DMS79 (cell line): ENCODE measurements around the gene MAP2K6.

Experiments used
- DNase-seq: peaks from one replicate; lab custom pipeline; 2025; lab: John Stamatoyannopoulos, UW

The MAP2K6 gene

GRCh38 chr17:69578385-69578936 is 164.0 kb downstream of the MAP2K6 start:
- DNase-seq, result no peak

- no peak for DNase-seq
These were observed 165.6 kb downstream of the MAP2K6 start for GRCh38 chr17:69579961-69580677.

GRCh38 chr17:69581061-69581961 is 166.8 kb downstream of the MAP2K6 start:
- no peak for DNase-seq

DNA sequence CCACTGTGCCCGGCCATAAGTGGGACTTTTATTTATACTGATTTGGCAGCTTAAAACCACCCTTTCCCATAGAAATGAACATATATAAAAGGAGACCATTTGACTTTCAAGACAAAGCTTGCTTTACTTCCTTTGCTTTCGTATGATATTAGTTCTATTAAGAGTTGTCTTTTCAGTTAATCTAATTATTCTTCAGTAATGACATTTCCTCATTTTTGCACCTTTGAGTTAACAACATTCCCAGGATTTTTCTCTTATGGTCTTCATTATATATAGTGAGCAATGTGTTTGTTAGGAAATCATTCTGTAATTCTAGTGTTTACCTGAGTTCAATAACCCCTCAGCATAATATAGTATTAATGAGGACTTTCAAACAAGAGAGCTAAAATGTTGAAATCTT is 173.8 kb downstream of the MAP2K6 start:
- DNase-seq, result no peak

DNA sequence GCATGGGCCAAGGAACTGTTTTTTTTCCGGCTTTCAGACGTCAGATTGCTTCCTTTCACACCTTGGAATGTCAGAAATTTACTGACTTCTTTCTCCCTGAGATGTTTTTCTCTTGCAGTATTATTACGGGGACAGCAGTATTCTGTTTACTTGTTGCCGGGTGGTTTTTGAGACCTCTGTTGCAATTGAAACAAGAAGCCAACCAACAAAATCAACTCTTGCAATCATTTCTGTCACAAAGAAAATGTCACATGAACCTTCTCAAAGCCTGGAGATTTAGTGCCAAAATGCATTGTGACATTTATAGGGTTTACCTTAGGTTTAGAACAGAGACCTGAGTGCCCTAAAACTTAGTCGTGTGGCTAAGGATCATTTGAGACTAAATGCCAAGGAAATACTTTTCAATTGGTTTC is 174.3 kb downstream of the MAP2K6 start:
- no peak for DNase-seq

DNA sequence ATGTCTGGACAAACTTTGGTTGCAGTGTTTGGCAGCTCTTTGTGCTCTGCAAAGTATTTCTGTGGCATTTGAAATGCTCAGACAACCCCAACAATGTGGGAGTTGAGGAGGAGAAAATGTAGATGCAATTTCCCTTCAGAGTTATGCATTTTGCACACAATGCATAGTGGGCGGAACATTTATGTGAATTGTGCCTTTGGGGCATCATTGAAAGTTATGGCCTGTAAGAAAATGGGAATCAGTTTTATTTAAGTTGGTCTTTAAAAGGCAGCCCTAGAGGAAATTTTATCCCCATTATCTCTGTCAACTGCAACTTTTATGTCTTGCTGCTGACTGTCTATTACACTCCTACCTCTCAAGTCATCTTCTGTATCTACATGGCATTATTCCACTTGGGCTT is 176.2 kb downstream of the MAP2K6 start:
- no peak for DNase-seq

DNA sequence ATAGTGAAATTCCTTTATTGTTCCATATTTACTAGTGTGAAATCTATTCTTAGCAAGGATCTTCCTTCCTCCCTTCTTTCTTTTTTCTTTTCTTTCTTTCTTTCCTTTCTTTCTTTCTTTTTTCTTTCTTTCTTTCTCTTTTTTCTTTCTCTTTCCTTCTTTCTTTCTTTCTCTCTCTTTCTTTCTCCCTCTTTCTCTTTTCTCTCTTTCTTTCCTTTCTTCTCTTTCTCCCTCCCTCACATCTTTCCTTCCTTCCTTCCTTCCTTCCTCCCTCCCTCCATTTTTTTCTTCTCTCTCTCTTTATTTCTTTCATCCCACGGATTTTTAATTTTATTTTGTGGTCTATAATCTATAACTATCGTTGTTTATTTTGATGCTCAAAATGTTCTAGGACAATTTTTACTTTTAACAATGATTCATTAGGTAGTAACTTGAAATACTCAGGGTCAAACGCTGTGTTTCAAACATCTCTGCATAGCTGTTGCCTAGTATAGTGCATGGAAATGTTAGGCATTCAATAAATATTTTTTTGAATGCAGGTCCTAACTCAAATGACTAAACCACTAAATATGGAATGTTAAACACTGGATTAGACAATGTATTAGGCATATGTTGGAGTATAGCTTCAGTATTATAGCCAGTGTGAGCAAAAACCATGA is 178.3 kb downstream of the MAP2K6 start:
- DNase-seq, result no peak

DNA sequence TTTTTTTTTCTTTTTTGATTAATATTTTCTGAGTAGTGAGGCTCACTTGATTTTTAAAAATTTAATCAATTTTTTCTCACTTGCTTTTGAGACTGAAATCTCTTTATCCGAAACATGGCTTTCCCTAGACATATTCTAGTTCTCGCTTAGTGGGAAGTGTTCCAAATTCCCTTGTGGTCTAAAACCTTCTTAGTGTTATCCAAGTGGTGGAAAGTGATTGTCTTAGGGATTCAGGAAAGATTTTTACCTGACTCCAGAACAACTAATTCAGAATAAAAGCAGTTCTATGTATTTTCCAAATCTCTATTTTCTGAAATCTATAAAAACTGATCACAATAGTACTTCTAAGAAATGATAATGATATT is 178.8 kb downstream of the MAP2K6 start:
- no peak for DNase-seq

DNA sequence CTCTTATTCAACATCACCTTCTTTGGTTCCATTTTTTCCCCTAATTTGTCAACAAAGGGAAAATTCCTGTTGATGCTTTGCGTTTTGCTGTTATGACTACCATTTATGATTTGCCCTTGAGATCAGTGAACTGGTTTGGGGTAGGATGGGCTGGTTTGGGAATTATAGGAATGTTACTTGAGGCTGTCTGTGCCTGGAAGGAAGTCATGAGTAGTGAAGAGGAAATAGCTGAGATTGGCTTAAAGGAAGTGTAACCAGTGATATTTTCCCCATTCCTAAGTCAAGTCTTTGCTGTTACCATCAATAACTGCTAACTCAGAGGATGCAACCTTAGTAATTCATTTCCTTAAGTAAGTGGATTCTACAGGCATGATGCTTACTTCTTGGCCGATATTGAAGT is 179.2 kb downstream of the MAP2K6 start:
- no peak for DNase-seq

DNA sequence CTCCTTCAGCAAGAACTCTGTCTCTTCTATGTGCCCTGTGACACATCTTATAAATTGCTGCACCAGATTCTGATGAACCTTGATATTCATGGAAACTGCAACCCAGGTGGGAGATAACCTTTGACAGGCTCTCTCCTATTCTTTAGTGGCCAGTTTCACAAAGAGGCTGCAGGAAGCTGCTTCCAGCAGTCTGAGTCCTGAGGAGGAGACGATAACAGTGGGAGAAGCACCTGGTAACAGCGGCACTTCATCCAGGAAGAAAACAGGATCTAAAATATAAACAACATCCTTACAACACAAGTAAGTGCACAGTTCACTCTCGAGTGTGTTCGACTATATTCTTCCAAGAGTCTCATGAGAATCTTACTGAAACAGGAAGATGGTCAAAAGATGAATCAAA is 180.1 kb downstream of the MAP2K6 start:
- DNase-seq, result no peak

GRCh38 chr17:69596141-69596540 is 181.6 kb downstream of the MAP2K6 start:
- DNase-seq, result no peak

GRCh38 chr17:69597898-69598692 is 183.6 kb downstream of the MAP2K6 start:
- no peak for DNase-seq

DNA sequence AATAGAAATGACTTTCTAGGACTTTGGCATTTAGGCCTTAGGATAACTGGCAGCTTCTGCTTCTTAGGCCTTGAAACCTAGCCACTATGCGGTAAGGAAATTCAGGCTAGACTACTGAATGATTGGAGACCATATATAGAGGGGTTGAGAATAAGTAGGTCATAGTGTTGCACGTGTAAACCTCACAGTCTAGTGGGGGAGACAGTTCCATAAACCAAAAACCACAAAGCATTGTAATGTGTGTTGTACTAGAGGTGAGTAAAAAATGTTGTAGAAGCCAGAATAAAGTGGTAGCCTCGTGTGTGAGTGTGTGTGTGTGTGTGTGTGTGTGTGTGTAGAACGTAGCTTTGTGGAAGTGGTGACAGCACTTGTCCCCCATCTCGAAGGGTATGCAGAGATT is 188.5 kb downstream of the MAP2K6 start:
- no peak for DNase-seq
